Testis (tissue), 3 donors: ENCODE measurements around the gene PTPRK. TPM values are rescaled to one million over a fixed set of nuclear protein-coding genes. Genes with fewer than 3 reads are reported as not detected.

ENCODE experiments used
- DNase-seq: peaks from one replicate; pipeline ENCODE4 v3.0.0-alpha.2; 2019
- H3K27ac ChIP-seq, 2 donors: fragments of 200-600 bp; sonication (generic); one replicate each; pipeline ENCODE4 v1.5.1; 2019
- H3K27me3 ChIP-seq: fragments of 200-600 bp; sonication (generic); one replicate; pipeline ENCODE4 v1.5.1; 2019
- H3K36me3 ChIP-seq: fragments of 200-600 bp; sonication (generic); one replicate; pipeline ENCODE4 v1.5.1; 2017; ENCODE audit warnings: low read depth; ENCODE audit errors: missing control alignments
- H3K4me1 ChIP-seq: fragments of 200-600 bp; sonication (generic); one replicate; pipeline ENCODE4 v1.5.1; 2019
- H3K4me3 ChIP-seq, 2 donors: fragments of 200-600 bp; sonication (generic); one replicate each; pipeline ENCODE4 v1.5.1; 2017 to 2019
- H3K9me3 ChIP-seq: fragments of 200-600 bp; sonication (generic); one replicate; pipeline ENCODE4 v1.5.1; 2017
- POLR2A ChIP-seq: fragments of 450-650 bp; IDR thresholded peaks from one replicate; pipeline ENCODE4 v1.6.1; 2017; ENCODE audit warnings: antibody characterized with exemption, mild to moderate bottlenecking, moderate library complexity
- WGBS, 2 donors: methylation state at CpG; one replicate each; pipeline ENCODE4 v1.1.5; 2018; 5-methylcytosine and 5-hydroxymethylcytosine counted together
- intact Hi-C: fragments of 100-400 bp; cut with DNase I; formaldehyde crosslinking; loops from one replicate; pipeline ENCODE4 v1.15.1; 2023; ENCODE audit warnings: low total_unique reads
- polyA plus RNA-seq: library from polyadenylated mRNA; stranded (reverse); fragments of 350-450 nt; fragmentation: Illumina TruSeq; extraction: RNeasy Lipid Tissue Mini Kit (QIAGEN cat#74804); gene quantifications from one replicate; pipeline ENCODE4 v1.2.3, GENCODE V29; 2014; ENCODE audit warnings: low read depth, low replicate concordance; ENCODE audit not compliant: insufficient read depth
- total RNA-seq, 2 donors: library from RNA; depleted of rRNA; stranded (reverse); fragments of >200 nt; gene quantifications; one replicate each; pipeline ENCODE4 v1.2.3, GENCODE V29; 2016
- TF ChIP-seq, protein P1 (sequence below), 3 experiments: fragments of 450-650 bp in 2 of 3; fragments of 200-600 bp in 1 of 3; sonication (generic) in 1 of 3; IDR thresholded peaks; one replicate each; pipeline ENCODE4 v1.5.1; 2016 to 2019; ENCODE audit warnings: antibody characterized with exemption in 3 of 3, mild to moderate bottlenecking in 2 of 3, moderate library complexity in 1 of 3

Gene PTPRK
- total and polyA plus RNA-seq, 3 donors from 2014 or later: 9.1 to 13.3 (median 12.5) TPM

DNA sequence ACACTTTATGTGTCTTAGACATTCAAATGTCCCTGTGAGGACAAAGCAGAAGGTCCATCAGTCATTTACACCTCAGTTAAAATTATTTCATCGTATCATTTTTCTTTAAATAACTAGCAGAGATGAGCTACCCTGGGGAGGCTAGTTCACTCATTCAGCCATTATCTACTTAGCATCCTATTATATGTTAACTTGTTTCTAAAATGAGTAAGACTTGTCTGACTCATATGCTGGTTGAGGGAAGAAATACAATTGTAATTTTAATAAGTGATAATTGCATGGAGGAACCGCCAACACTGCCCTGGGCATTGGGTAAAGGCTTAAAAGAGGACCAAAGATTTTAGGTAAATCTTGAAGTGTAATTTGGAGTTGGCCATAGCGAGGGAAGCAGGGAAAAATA, 12.4 kb upstream of the PTPRK start:
- H3K27me3 ChIP-seq: no peaks in the 10 kb centered on the region
- WGBS, 2 donors: 92 to 95% methylated on average over 3 of the region's 3 CpGs
- no peak overlapping the region for H3K27ac ChIP-seq
- no peak for DNase-seq
- H3K9me3 ChIP-seq: no peaks in the 10 kb centered on the region
- no peaks in the 10 kb centered on the region for H3K36me3 ChIP-seq
- intact Hi-C loops: no loop called here
- H3K4me3 ChIP-seq: no peak overlapping the region
- H3K4me1 ChIP-seq: no peaks in the 10 kb centered on the region
- no peak for TF ChIP-seq POLR2A
- TF ChIP-seq, protein P1, sequence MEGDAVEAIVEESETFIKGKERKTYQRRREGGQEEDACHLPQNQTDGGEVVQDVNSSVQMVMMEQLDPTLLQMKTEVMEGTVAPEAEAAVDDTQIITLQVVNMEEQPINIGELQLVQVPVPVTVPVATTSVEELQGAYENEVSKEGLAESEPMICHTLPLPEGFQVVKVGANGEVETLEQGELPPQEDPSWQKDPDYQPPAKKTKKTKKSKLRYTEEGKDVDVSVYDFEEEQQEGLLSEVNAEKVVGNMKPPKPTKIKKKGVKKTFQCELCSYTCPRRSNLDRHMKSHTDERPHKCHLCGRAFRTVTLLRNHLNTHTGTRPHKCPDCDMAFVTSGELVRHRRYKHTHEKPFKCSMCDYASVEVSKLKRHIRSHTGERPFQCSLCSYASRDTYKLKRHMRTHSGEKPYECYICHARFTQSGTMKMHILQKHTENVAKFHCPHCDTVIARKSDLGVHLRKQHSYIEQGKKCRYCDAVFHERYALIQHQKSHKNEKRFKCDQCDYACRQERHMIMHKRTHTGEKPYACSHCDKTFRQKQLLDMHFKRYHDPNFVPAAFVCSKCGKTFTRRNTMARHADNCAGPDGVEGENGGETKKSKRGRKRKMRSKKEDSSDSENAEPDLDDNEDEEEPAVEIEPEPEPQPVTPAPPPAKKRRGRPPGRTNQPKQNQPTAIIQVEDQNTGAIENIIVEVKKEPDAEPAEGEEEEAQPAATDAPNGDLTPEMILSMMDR (IDR thresholded peaks at IDR 0.05): no peak

DNA sequence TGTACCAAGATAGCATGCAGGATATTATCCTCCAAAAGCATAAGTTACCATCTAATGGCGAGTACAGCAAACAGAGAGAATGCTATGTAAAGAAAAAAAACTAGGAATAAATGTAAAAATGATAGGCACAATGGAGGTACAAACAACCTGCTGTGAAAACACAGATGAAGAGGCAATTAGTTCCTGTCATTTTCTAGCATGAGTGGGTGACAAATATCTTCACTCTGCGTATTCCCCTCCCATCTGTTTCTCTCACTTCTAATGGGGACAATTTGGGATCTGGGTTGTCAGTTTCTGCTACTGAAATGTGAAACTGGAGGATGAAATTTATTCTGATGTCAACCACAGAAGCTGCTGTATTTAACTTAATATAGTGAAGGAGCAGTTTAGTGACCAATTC, 11.7 kb upstream of the PTPRK start:
- no peak for DNase-seq
- no peaks in the 10 kb centered on the region for H3K27me3 ChIP-seq
- no peaks in the 10 kb centered on the region for H3K36me3 ChIP-seq
- intact Hi-C loops: no loop called here
- H3K4me1 ChIP-seq: no peaks in the 10 kb centered on the region
- no peak overlapping the region for H3K4me3 ChIP-seq
- 89 to 90% methylated on average over 2 of the region's 2 CpGs for WGBS, 2 donors
- H3K9me3 ChIP-seq: no peaks in the 10 kb centered on the region
- no peak overlapping the region for H3K27ac ChIP-seq
- no peak for TF ChIP-seq POLR2A
- TF ChIP-seq, protein P1 (IDR thresholded peaks at IDR 0.05): no peak

DNA sequence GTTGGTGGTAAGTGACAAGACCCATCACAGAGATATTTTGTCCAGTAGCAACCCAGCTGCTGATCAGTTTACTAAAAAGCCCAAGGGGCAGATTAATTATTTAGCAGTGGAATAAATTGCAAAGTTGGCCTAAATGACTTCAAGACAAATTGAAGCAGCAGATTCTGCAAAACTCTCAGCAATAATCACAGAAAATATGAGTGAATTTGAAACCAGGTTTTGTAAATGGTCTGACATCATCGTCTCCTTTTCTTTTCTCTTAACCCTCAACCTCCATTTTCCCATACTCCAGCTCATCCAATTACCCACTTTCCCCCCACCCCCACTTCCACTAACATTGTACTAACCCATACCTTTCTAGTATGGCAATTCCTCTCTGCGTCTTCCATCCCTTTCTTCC, 11.3 kb upstream of the PTPRK start:
- 93 to 94% methylated on average over 2 of the region's 2 CpGs for WGBS, 2 donors
- intact Hi-C loops: no loop called here
- TF ChIP-seq, protein P1 (IDR thresholded peaks at IDR 0.05): no peak
- no peak for TF ChIP-seq POLR2A

DNA sequence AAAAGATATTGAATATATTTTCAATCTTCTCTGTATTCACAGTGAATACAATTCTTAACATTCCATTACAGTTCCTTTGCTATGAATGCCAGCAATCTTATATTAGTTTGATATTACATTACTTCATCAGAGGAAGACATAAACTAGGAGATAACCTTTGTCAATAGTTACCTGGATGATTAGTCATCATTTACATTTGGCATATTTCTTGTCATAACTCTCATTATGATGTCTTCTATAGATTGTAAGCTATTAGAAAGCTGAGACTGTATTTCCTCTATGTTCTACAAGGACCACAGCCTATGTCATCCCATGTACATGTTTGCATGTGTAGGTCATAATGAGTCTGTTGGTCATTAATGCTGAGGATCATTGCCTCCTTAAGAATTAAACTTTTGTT, 7.8 kb upstream of the PTPRK start:
- Histone ChIP-seq H3K4me1 (no peaks in the 10 kb centered on the region), H3K27ac (no peak overlapping the region), H3K36me3 (no peaks in the 10 kb centered on the region), H3K4me3 (no peak overlapping the region), H3K9me3 (no peaks in the 10 kb centered on the region), H3K27me3 (no peaks in the 10 kb centered on the region)
- intact Hi-C loops: no loop called here
- DNase-seq: no peak
- TF ChIP-seq, protein P1 (IDR thresholded peaks at IDR 0.05): no peak
- TF ChIP-seq POLR2A: no peak

More for the DNA sequence above, 11.3 kb upstream of the PTPRK start:
- H3K36me3 ChIP-seq: no peaks in the 10 kb centered on the region
- no peaks in the 10 kb centered on the region for H3K9me3 ChIP-seq
- H3K27ac ChIP-seq: no peak overlapping the region
- DNase-seq: no peak
- no peaks in the 10 kb centered on the region for H3K27me3 ChIP-seq
- no peak overlapping the region for H3K4me3 ChIP-seq
- H3K4me1 ChIP-seq: no peaks in the 10 kb centered on the region

DNA sequence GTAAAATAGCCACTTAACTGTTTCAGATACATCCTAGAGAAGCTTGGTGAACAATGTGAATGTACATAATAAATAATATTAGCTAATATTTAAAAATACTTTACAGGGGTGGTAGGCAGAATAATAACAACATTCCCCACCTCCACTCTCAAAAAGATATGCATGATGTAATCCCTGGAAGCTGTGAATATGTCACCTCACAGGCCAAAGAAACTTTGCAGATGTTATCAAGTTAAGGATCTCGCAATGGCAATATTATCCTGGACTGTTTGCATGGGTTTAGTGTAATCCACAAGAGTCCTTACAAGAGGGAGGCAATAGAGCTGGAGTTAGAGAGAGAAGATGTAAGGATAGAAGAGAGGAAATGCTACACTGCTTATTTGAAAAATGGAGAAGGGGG, 7.0 kb upstream of the PTPRK start:
- H3K36me3 ChIP-seq: no peaks in the 10 kb centered on the region
- H3K9me3 ChIP-seq: no peaks in the 10 kb centered on the region
- DNase-seq: no peak
- H3K4me1 ChIP-seq: no peaks in the 10 kb centered on the region
- H3K27ac ChIP-seq: no peak overlapping the region
- TF ChIP-seq, protein P1 (IDR thresholded peaks at IDR 0.05): no peak
- no peak for TF ChIP-seq POLR2A
- 91 to 94% methylated on average over 1 of the region's 1 CpG for WGBS, 2 donors
- intact Hi-C loops: no loop called here
- no peak overlapping the region for H3K4me3 ChIP-seq
- no peaks in the 10 kb centered on the region for H3K27me3 ChIP-seq
